Measurements from ENCODE around the gene SIN3A. TPM values are rescaled to one million over a fixed set of nuclear protein-coding genes. Genes with fewer than 3 reads are reported as not detected.

SIN3A gene
- total and polyA plus RNA-seq, 2 of the 8 experiments (the other 6 are each of a cell fraction or from before 2014, with no cell fraction given), result 69.5 to 109 TPM

- Histone ChIP-seq H4K5ac (ENCODE audit: insufficient read length, low read depth, low read length) (no peak overlapping the region), H3K9me3 (ENCODE audit: insufficient read depth in 2 of 2, low read depth in 1 of 2, low read length in 1 of 2) (no peaks in the 10 kb centered on the region), H3K56ac (replicated peaks; ENCODE audit: insufficient read length, low read depth, low read length) (no peak overlapping the region), H2BK12ac (ENCODE audit: low read depth, low read length) (no peak overlapping the region), H2AK5ac (ENCODE audit: low read depth, low read length) (no peak overlapping the region), H3K27ac (ENCODE audit: low read depth, low read length) (no peak overlapping the region), H3K14ac (ENCODE audit: insufficient read length) (no peak overlapping the region), H3K23ac (ENCODE audit: insufficient read length) (no peak overlapping the region), H2BK20ac (ENCODE audit: low read length) (no peak overlapping the region), H3K27me3 (replicated peaks in 1 of 4; ENCODE audit: control insufficient read depth in 3 of 4, extremely low read depth in 1 of 4, insufficient read depth in 3 of 4, low read length in 3 of 4) (no peaks in the 10 kb centered on the region), H3K23me2 (ENCODE audit: low read depth, low read length) (no peaks in the 10 kb centered on the region), H2BK120ac (replicated peaks; ENCODE audit: low read depth, low read length) (no peak overlapping the region), H2AFZ (ENCODE audit: low read length) (no peak overlapping the region), H3K36me3 (ENCODE audit: control insufficient read depth in 2 of 4, insufficient read depth in 4 of 4, low read length in 3 of 4) (peaks cover 0 to 15% (median 5%) of the 10 kb centered on the region in 4 experiments; a peak in 5 of 8 replicates), H4K20me1 (replicated peaks in 1 of 2; ENCODE audit: control insufficient read depth in 1 of 2, insufficient read depth in 2 of 2, low read length in 2 of 2) (peaks cover 0 to 5% of the 10 kb centered on the region in 2 experiments), H3K79me2 (ENCODE audit: control insufficient read depth in 1 of 2, insufficient read depth in 2 of 2, low read length in 2 of 2) (no peaks in the 10 kb centered on the region), H3K4me3 (ENCODE audit: extremely low read depth in 1 of 4, insufficient read depth in 2 of 4, low read depth in 3 of 4, low read length in 4 of 4) (no peak overlapping the region), H3K4me1 (replicated peaks in 1 of 4; ENCODE audit: control insufficient read depth in 3 of 4, insufficient read depth in 4 of 4, low read length in 3 of 4) (peaks cover 0 to 4% (median 1%) of the 10 kb centered on the region in 4 experiments; a peak in 3 of 7 replicates), H3K4ac (replicated peaks; ENCODE audit: insufficient read length, low read depth, low read length) (no peak overlapping the region), H3K79me1 (ENCODE audit: low read depth, low read length) (no peaks in the 10 kb centered on the region), H3K9ac (replicated peaks in 1 of 4; ENCODE audit: extremely low read depth in 1 of 4, low read depth in 3 of 4, low read length in 3 of 4) (no peak overlapping the region), H2BK15ac (ENCODE audit: low read length) (no peak overlapping the region), H3K4me2 (ENCODE audit: insufficient read depth in 1 of 2, low read depth in 2 of 2, low read length in 2 of 2) (no peak overlapping the region), H3K18ac (ENCODE audit: extremely low read depth, low read length) (no peak overlapping the region), H4K91ac (replicated peaks; ENCODE audit: insufficient read length, low read length) (no peak overlapping the region), H4K8ac (ENCODE audit: extremely low read depth, insufficient read depth, low read length) (no peak overlapping the region; the same call in none of the 2 replicates), H2BK5ac (ENCODE audit: low read depth, low read length) (no peak overlapping the region)
- ChIA-PET CTCF (ENCODE audit: partially characterized antibody) (interaction anchor here (0.9 to 1.8 kb wide), 4 partner anchors 9 to 54 kb away, joined by 3 to 11 read pairs (median 4); no protein-coding TSS in a partner anchor), POLR2A (ENCODE audit: partially characterized antibody) (interaction anchor here (0.8 to 6.5 kb wide), 5 partner anchors 7 to 91 kb away, joined by 3 to 69 read pairs (median 4); partner anchors contain the start of gene NEIL1)
- FAIRE-seq (no peak), DNase-seq (ENCODE audit: low read depth in 1 of 2, low spot score in 2 of 2) (no peak)
- 87% methylated on average over 7 of the region's 7 CpGs; no CpG with 5 or more reads in 1 of the 2 experiments for WGBS, 2 experiments (ENCODE audit: extremely low coverage in 1 of 2, insufficient coverage in 1 of 2, insufficient read length in 1 of 2, insufficient replicate concordance in 2 of 2, low coverage in 1 of 2, low lambda C conversion rate in 2 of 2, missing lambda C conversion rate in 1 of 2)
- 0 out of 3 replicates have a peak, but pooled peaks of 1 of the 2 experiments have one; percentile 37 for TF ChIP-seq POLR2A (IDR thresholded peaks at IDR 0.05; ENCODE audit: control extremely low read depth in 1 of 2, low read depth in 2 of 2, low read length in 2 of 2)
- TF ChIP-seq HDAC2 (IDR thresholded peaks at IDR 0.05; ENCODE audit: borderline replicate concordance in 1 of 2, low read depth in 2 of 2, low read length in 2 of 2), result no peak
- TF ChIP-seq RAD21 (IDR thresholded peaks at IDR 0.05 in 1 of 2, conservative IDR thresholded peaks at IDR 0.05 in 1 of 2; ENCODE audit: low read depth in 2 of 2, low read length in 2 of 2), result 0 out of 4 replicates have a peak, but pooled peaks of 1 of the 2 experiments have one; percentile 1
- TF ChIP-seq TBP (IDR thresholded peaks at IDR 0.05; ENCODE audit: low read depth, low read length), result no peak
- no peak for TF ChIP-seq BCL11A (IDR thresholded peaks at IDR 0.05; ENCODE audit: low read depth in 2 of 2, low read length in 2 of 2)
- no peak for TF ChIP-seq PHF8 (conservative IDR thresholded peaks at IDR 0.05; ENCODE audit: low read depth, low read length)
- no peak for TF ChIP-seq RFX5 (IDR thresholded peaks at IDR 0.05; ENCODE audit: borderline replicate concordance, low read depth, low read length)
- peak in 2 of 3 experiments; percentile 6 to 44; a peak in 2 of 4 replicates for TF ChIP-seq CTCF (IDR thresholded peaks at IDR 0.05; ENCODE audit: control extremely low read depth in 1 of 3, insufficient read depth in 1 of 3, low read depth in 1 of 3, low read length in 3 of 3)
- no peak for TF ChIP-seq NANOG (IDR thresholded peaks at IDR 0.05; ENCODE audit: insufficient read depth, low read depth, low read length, poor library complexity, severe bottlenecking)
Measured at GRCh38 chr15:75362642-75363249, 88.7 kb downstream of the SIN3A start.

All from H1 (cell line).